Endothelial cell of umbilical vein (primary cell): ENCODE results near the gene SKA1. TPM values are rescaled to one million over a fixed set of nuclear protein-coding genes. Genes with fewer than 3 reads are reported as not detected.
"Not testable (repeated sequence)": the region's sequence is repeated elsewhere in the genome, so short reads cannot be mapped to it uniquely, and the experiment has no call there.

Experiments
- BruUV-seq: library from RNA; stranded (reverse); fragments of 400-500 nt; replicated peaks from 2 replicates; lab custom pipeline; 2021; lab: Mats Ljungman, UMichigan
- CTCF ChIA-PET: fragments of 300-600, 350-600 bp; sonication (Branson Sonifier 250); formaldehyde crosslinking; loops from one replicate; lab custom pipeline; 2021; ENCODE audit warnings: antibody characterized with exemption, inconsistent platforms; lab: Charles Lee
- POLR2A ChIA-PET: fragments of 300-600, 350-600 bp; sonication (Branson Sonifier 250); formaldehyde crosslinking; loops from one replicate; lab custom pipeline; 2021; ENCODE audit warnings: antibody characterized with exemption, inconsistent platforms; lab: Charles Lee
- DNase-seq: peaks from one replicate; pipeline ENCODE4 v3.0.0-alpha.2; 2011; ENCODE audit warnings: low read depth, low spot score
- FAIRE-seq: peaks from 2 replicates; lab custom pipeline; 2011; peaks lifted over from hg19 to GRCh38; lab: Jason Lieb, UNC
- H2AFZ ChIP-seq: 2 replicates; pipeline ENCODE4 v1.6.0; 2012; ENCODE audit warnings: low read depth, low read length, control low read depth, inconsistent platforms
- H3K27ac ChIP-seq: 2 replicates; pipeline ENCODE4 v1.5.1; 2011; ENCODE audit warnings: low read depth, mild to moderate bottlenecking, control low read depth, low read length, moderate library complexity; ENCODE audit not compliant: insufficient read depth
- H3K27me3 ChIP-seq, 2 experiments: 2 replicates each; pipeline versions ENCODE4 v1.6.0 to v1.6.1; 2011; ENCODE audit warnings: low read length in 2 of 2, mixed read lengths in 1 of 2; ENCODE audit not compliant: control insufficient read depth in 2 of 2, insufficient read depth in 2 of 2
- H3K36me3 ChIP-seq, 2 experiments: 2 replicates in 1 of 2; 3 replicates in 1 of 2; pipeline ENCODE4 v1.5.1; 2011; ENCODE audit warnings: low read length in 2 of 2, mild to moderate bottlenecking in 1 of 2, moderate library complexity in 1 of 2; ENCODE audit not compliant: control insufficient read depth in 2 of 2, insufficient read depth in 2 of 2; ENCODE audit errors: extremely low read depth in 1 of 2
- H3K4me1 ChIP-seq: 3 replicates; pipeline ENCODE4 v1.5.1; 2011; ENCODE audit warnings: mild to moderate bottlenecking, low read length; ENCODE audit not compliant: control insufficient read depth, insufficient read depth; ENCODE audit errors: extremely low read depth
- H3K4me2 ChIP-seq: 2 replicates; pipeline ENCODE4 v1.6.1; 2011; ENCODE audit warnings: low read length, control low read depth, mixed read lengths; ENCODE audit not compliant: insufficient read depth
- H3K4me3 ChIP-seq, 3 experiments: fragments of 200-600 bp in 1 of 3; sonication (generic), shearing (Covaris generic) in 1 of 3; replicated peaks in 1 of 3; 2 replicates each; pipeline ENCODE4 v1.5.1; 2011 to 2016; ENCODE audit warnings: control low read depth in 3 of 3, low read length in 3 of 3, mild to moderate bottlenecking in 2 of 3, inconsistent platforms in 1 of 3, low read depth in 1 of 3, moderate library complexity in 1 of 3; ENCODE audit not compliant: insufficient read depth in 1 of 3
- H3K79me2 ChIP-seq: 2 replicates; pipeline ENCODE4 v1.6.0; 2012; ENCODE audit warnings: low read length, inconsistent platforms; ENCODE audit not compliant: control insufficient read depth, insufficient read depth
- H3K9ac ChIP-seq: replicated peaks from 2 replicates; pipeline ENCODE3; 2011; ENCODE audit warnings: low read length, control low read depth; ENCODE audit not compliant: insufficient read depth; ENCODE audit errors: extremely low read depth
- H3K9me1 ChIP-seq: replicated peaks from 3 replicates; pipeline ENCODE4 v1.6.0; 2011; ENCODE audit warnings: mild to moderate bottlenecking, low read length; ENCODE audit not compliant: control insufficient read depth, insufficient read depth; ENCODE audit errors: extremely low read depth
- H3K9me3 ChIP-seq: replicated peaks from 2 replicates; pipeline ENCODE4 v1.5.1; 2012; ENCODE audit warnings: low read length, inconsistent platforms; ENCODE audit not compliant: control insufficient read depth, insufficient read depth
- H4K20me1 ChIP-seq: replicated peaks from 2 replicates; pipeline ENCODE3; 2011; ENCODE audit warnings: mild to moderate bottlenecking, low read length; ENCODE audit not compliant: control insufficient read depth, insufficient read depth; ENCODE audit errors: extremely low read depth
- GATA2 ChIP-seq: IDR thresholded peaks from 2 replicates; pipeline ENCODE4 v1.7.0; 2011; ENCODE audit warnings: low read depth, mild to moderate bottlenecking, moderate library complexity, mixed read lengths, low read length; ENCODE audit not compliant: insufficient read length, insufficient read depth
- MAX ChIP-seq: IDR thresholded peaks from 2 replicates; pipeline ENCODE4 v1.6.1; 2011; ENCODE audit not compliant: insufficient read depth, insufficient read length
- MYC ChIP-seq: IDR thresholded peaks from one replicate; pipeline ENCODE4 v1.6.1; 2011; ENCODE audit warnings: mild to moderate bottlenecking, low read depth, low read length
- dilution Hi-C: fragments of 300-500 bp; cut with MboI; formaldehyde crosslinking; loops from one replicate; pipeline ENCODE4 v1.15.0; 2019; ENCODE audit warnings: low sequenced_read_pairs; ENCODE audit not compliant: extremely low pct_ligation_motif_present
- intact Hi-C: fragments of 100-400 bp; cut with micrococcal nuclease; formaldehyde crosslinking; loops from one replicate; pipeline ENCODE4 v1.10.0; 2022
- polyA plus RNA-seq, 4 experiments: library from polyadenylated mRNA; depleted of rRNA in 3 of 4; stranded (reverse) in 3 of 4; unstranded in 1 of 4; fragments of >200 nt; gene quantifications; 2 replicates each; pipeline versions ENCODE4 v1.2.1 to v1.2.3, GENCODE V29; 2011 to 2012; ENCODE audit warnings: missing spikeins in 1 of 4
- total RNA-seq: library from RNA; stranded (reverse); gene quantifications from 2 replicates; pipeline ENCODE4 v1.2.3, GENCODE V29; 2021

The SKA1 gene
- total and polyA plus RNA-seq, 2 donors (not counting 3 experiments of a cell fraction or from before 2014, with no cell fraction given) = 8.7 to 23.9 TPM

- H3K9me3 ChIP-seq, H3K4me2 ChIP-seq, H3K4me1 ChIP-seq, H3K79me2 ChIP-seq, BruUV-seq, DNase-seq, H3K27ac ChIP-seq, FAIRE-seq, H4K20me1 ChIP-seq, H3K9ac ChIP-seq, H3K9me1 ChIP-seq, H2AFZ ChIP-seq, dilution Hi-C loops, POLR2A ChIA-PET, CTCF ChIA-PET, H3K36me3 ChIP-seq, intact Hi-C loops, H3K4me3 ChIP-seq: not testable (repeated sequence)
- peaks cover 47 to 69% of the 10 kb centered on the region in 2 experiments for H3K27me3 ChIP-seq
Observed at GRCh38 chr18:50404752-50405581, 30.1 kb downstream of the SKA1 start.

DNA sequence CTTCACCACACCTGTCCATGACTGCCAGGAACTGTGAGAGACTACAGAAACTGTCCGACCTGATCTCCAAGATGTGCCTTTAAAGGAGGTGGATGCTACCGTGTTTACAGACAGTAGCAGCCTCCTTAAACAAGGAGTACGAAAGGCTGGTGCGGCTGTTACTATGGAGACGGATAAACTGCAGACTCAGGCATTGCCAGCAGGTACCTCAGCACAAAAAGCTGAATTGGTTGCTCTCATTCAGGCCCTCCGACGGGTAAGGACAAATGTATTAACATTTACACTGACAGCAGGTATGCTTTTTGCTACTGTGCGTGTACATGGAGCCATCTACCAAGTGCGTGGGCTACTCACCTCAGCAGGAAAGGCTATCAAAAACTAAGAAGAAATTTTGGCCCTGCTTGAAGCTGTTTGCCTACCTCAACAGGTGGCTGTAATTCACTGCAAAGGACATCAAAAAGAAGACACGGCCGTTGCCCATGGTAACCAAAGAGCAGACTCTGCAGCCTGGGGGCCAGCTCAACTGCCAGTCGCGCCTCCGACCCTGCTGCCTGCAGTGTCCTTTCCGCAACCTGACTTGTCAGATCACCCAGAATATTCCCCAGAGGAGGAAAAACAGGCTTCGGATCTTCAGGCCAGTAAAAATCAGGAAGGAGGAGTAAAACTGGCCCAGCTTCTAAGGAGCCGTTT lies 30.9 kb downstream of the SKA1 start:
- DNase-seq = no peak
- POLR2A ChIA-PET = no interaction called here
- Histone ChIP-seq H2AFZ (no peak overlapping the region), H3K4me2 (no peak overlapping the region), H3K9me1 (no peaks in the 10 kb centered on the region), H3K27me3 (peaks cover 44 to 64% of the 10 kb centered on the region in 2 experiments), H3K36me3 (no peaks in the 10 kb centered on the region), H3K9ac (no peak overlapping the region), H3K4me3 (no peak overlapping the region), H3K9me3 (no peaks in the 10 kb centered on the region), H3K27ac (no peak overlapping the region), H4K20me1 (no peaks in the 10 kb centered on the region), H3K79me2 (no peaks in the 10 kb centered on the region), H3K4me1 (no peaks in the 10 kb centered on the region)
- intact Hi-C loops (no loop called here), dilution Hi-C loops (no loop called here)
- BruUV-seq = no TSS peak
- FAIRE-seq = no peak
- CTCF ChIA-PET = no interaction called here
- TF ChIP-seq GATA2 = no peak
- no peak for TF ChIP-seq MAX
- no peak for TF ChIP-seq MYC
